HCT116 (cell line): ENCODE results near the gene IQGAP2. TPM values are rescaled to one million over a fixed set of nuclear protein-coding genes. Genes with fewer than 3 reads are reported as not detected.

ENCODE experiments used
- ATAC-seq: fragments of 200-7000 bp; cut with Tn5 transposase; 2 replicates; pipeline ENCODE4 v1.9.1; 2020; ENCODE audit warnings: mild to moderate bottlenecking, moderate library complexity
- BruUV-seq: library from RNA; stranded (reverse); fragments of 400-500 nt; replicated peaks from 2 replicates; lab custom pipeline; 2021; lab: Mats Ljungman, UMichigan
- CTCF ChIA-PET: fragments of 300-600 bp; sonication (Branson Sonifier 250); formaldehyde crosslinking; loops from one replicate; lab custom pipeline; 2021; ENCODE audit warnings: antibody characterized with exemption; lab: Charles Lee
- POLR2A ChIA-PET: fragments of 300-600, 350-600 bp; sonication (Branson Sonifier 250); formaldehyde crosslinking; loops from one replicate; lab custom pipeline; 2021; ENCODE audit warnings: antibody characterized with exemption; lab: Charles Lee
- RAD21 ChIA-PET, 2 experiments: fragments of 300-600 bp; sonication (Branson Sonifier 250); formaldehyde crosslinking; loops; one replicate each; lab custom pipeline; 2023; ENCODE audit warnings: low total read pairs in 2 of 2; ENCODE audit not compliant: uncharacterized antibody in 2 of 2, unreplicated experiment in 2 of 2, low non-redundant PET in 1 of 2; lab: Charles Lee
- DNase-seq: peaks from one replicate; pipeline ENCODE4 v3.0.0-alpha.2; 2010; ENCODE audit warnings: low read depth, low spot score
- H2AFZ ChIP-seq: fragments of 200-600 bp; shearing (Covaris generic), sonication (generic); 2 replicates; pipeline ENCODE4 v1.6.1; 2017; ENCODE audit warnings: low read depth, mixed run types, mixed read lengths, antibody characterized with exemption, low read length; ENCODE audit not compliant: poor library complexity, severe bottlenecking
- H3K27ac ChIP-seq: 2 replicates; pipeline ENCODE4 v1.5.1; 2012; ENCODE audit warnings: low read depth, low read length
- H3K27me3 ChIP-seq: fragments of 200-600 bp; sonication (generic); 2 replicates; pipeline ENCODE4 v1.6.1; 2016; ENCODE audit warnings: mixed run types, low read length, mixed read lengths; ENCODE audit not compliant: insufficient read depth
- H3K36me3 ChIP-seq, 2 experiments: fragments of 200-500 bp in 1 of 2; fragments of 200-600 bp in 1 of 2; sonication (Bioruptor generic) in 1 of 2; sonication (generic) in 1 of 2; 2 replicates each; pipeline versions ENCODE4 v1.5.1 to v1.6.1; 2014 to 2016; ENCODE audit warnings: low read length in 2 of 2, inconsistent platforms in 1 of 2, mixed read lengths in 1 of 2, mixed run types in 1 of 2; ENCODE audit not compliant: insufficient read depth in 2 of 2, control insufficient read depth in 1 of 2
- H3K4me1 ChIP-seq, 2 experiments: fragments of 200-600 bp in 1 of 2; sonication (generic) in 1 of 2; 2 replicates each; pipeline versions ENCODE4 v1.5.1 to v1.6.1; 2012 to 2017; ENCODE audit warnings: low read length in 2 of 2, inconsistent platforms in 1 of 2, mild to moderate bottlenecking in 1 of 2, mixed read lengths in 1 of 2, mixed run types in 1 of 2, moderate library complexity in 1 of 2; ENCODE audit not compliant: insufficient read depth in 2 of 2, control insufficient read depth in 1 of 2
- H3K4me2 ChIP-seq: fragments of 200-600 bp; sonication (generic); 2 replicates; pipeline ENCODE4 v1.6.1; 2017; ENCODE audit warnings: mixed run types, low read length, mixed read lengths
- H3K4me3 ChIP-seq, 2 experiments: fragments of 200-600 bp in 1 of 2; sonication (generic) in 1 of 2; replicated peaks in 1 of 2; 2 replicates each; pipeline ENCODE4 v1.5.1; 2011 to 2016; ENCODE audit warnings: low read length in 2 of 2, control low read depth in 1 of 2, low read depth in 1 of 2, mild to moderate bottlenecking in 1 of 2, mixed read lengths in 1 of 2, mixed run types in 1 of 2
- H3K79me2 ChIP-seq: fragments of 200-600 bp; sonication (generic); 2 replicates; pipeline ENCODE4 v1.6.1; 2017; ENCODE audit warnings: mild to moderate bottlenecking, mixed run types, low read length, moderate library complexity, mixed read lengths; ENCODE audit not compliant: insufficient read depth
- H3K9ac ChIP-seq: fragments of 200-600 bp; sonication (generic); 2 replicates; pipeline ENCODE4 v1.6.1; 2016; ENCODE audit warnings: low read length, mixed read lengths
- H3K9me2 ChIP-seq: fragments of 200-600 bp; sonication (generic), shearing (Covaris generic); 2 replicates; pipeline ENCODE4 v1.6.1; 2017; ENCODE audit warnings: mixed run types, mild to moderate bottlenecking, moderate library complexity; ENCODE audit not compliant: insufficient read depth
- H3K9me3 ChIP-seq, 2 experiments: fragments of 200-500 bp in 1 of 2; fragments of 200-600 bp in 1 of 2; sonication (Bioruptor generic) in 1 of 2; sonication (generic) in 1 of 2; 2 replicates each; pipeline ENCODE4 v1.6.1; 2014 to 2017; ENCODE audit warnings: low read length in 2 of 2, mixed read lengths in 2 of 2, inconsistent platforms in 1 of 2, low read depth in 1 of 2, mild to moderate bottlenecking in 1 of 2, mixed run types in 1 of 2, moderate library complexity in 1 of 2; ENCODE audit not compliant: control insufficient read depth in 1 of 2, insufficient read depth in 1 of 2
- H4K20me1 ChIP-seq: fragments of 200-600 bp; sonication (generic), shearing (Covaris generic); 2 replicates; pipeline ENCODE4 v1.6.1; 2017; ENCODE audit warnings: mixed run types, mild to moderate bottlenecking, moderate library complexity; ENCODE audit not compliant: insufficient read depth
- EGR1 ChIP-seq: IDR thresholded peaks from 2 replicates; pipeline ENCODE4 v1.6.1; 2012; ENCODE audit warnings: low read depth
- ELF1 ChIP-seq: IDR thresholded peaks from 2 replicates; pipeline ENCODE4 v1.6.1; 2012; ENCODE audit warnings: low read depth, borderline replicate concordance
- JUND ChIP-seq: IDR thresholded peaks from 2 replicates; pipeline ENCODE4 v1.6.1; 2012
- REST ChIP-seq: IDR thresholded peaks from 2 replicates; pipeline ENCODE4 v1.6.1; 2012; ENCODE audit warnings: low read depth
- SIN3A ChIP-seq: IDR thresholded peaks from 2 replicates; pipeline ENCODE4 v1.6.1; 2012; ENCODE audit warnings: low read depth
- SRF ChIP-seq: IDR thresholded peaks from 2 replicates; pipeline ENCODE4 v1.6.1; 2012; ENCODE audit warnings: low read depth
- TCF7L2 ChIP-seq: IDR thresholded peaks from 2 replicates; pipeline ENCODE4 v1.7.0; 2011; ENCODE audit warnings: borderline replicate concordance, inconsistent platforms; ENCODE audit not compliant: insufficient read depth, insufficient read length; ENCODE audit errors: extremely low read depth
- ZFX ChIP-seq: fragments of 450-650 bp; IDR thresholded peaks from 2 replicates; pipeline ENCODE4 v1.6.1; 2017
- ZNF274 ChIP-seq: fragments of 200-500 bp; sonication (Bioruptor generic); IDR thresholded peaks from 2 replicates; pipeline ENCODE4 v1.6.1; 2014; ENCODE audit warnings: mild to moderate bottlenecking, low read depth, low read length, inconsistent platforms
- intact Hi-C: fragments of 100-400 bp; cut with micrococcal nuclease; formaldehyde crosslinking; loops from 2 replicates; pipeline ENCODE4 v1.10.0; 2022
- total RNA-seq: library from RNA; stranded (reverse); gene quantifications from one replicate; pipeline ENCODE4 v1.2.1, GENCODE V29; 2021; ENCODE audit not compliant: unreplicated experiment

The IQGAP2 gene
- total RNA-seq, 1 experiment from 2014 or later, result 2.0 TPM

- Histone ChIP-seq H3K79me2 (peaks cover 8% of the 10 kb centered on the region), H3K36me3 (no peaks in the 10 kb centered on the region; a peak in 1 of 4 replicates), H3K4me2 (no peak overlapping the region), H4K20me1 (no peaks in the 10 kb centered on the region), H3K27me3 (no peaks in the 10 kb centered on the region), H3K4me3 (no peak overlapping the region), H3K4me1 (no peaks in the 10 kb centered on the region; a peak in 1 of 4 replicates), H3K9ac (no peak overlapping the region), H3K27ac (no peak overlapping the region), H2AFZ (no peak overlapping the region), H3K9me3 (no peaks in the 10 kb centered on the region), H3K9me2 (no peaks in the 10 kb centered on the region)
- no TSS peak for BruUV-seq
- DNase-seq (no peak), ATAC-seq (no peak)
- TF ChIP-seq TCF7L2 (no peak), SIN3A (no peak), ZNF274 (no peak), ZFX (no peak), EGR1 (no peak), SRF (no peak), ELF1 (no peak), JUND (no peak)
- ChIA-PET POLR2A (no interaction called here), RAD21 (no interaction called here), CTCF (no interaction called here)
- intact Hi-C loops, result no loop called here
These were observed 320.8 kb downstream of the IQGAP2 start for GRCh38 chr5:76723906-76724305.

GRCh38 chr5:76724871-76725270 is 321.8 kb downstream of the IQGAP2 start:
- Histone ChIP-seq H3K79me2 (peaks cover 8% of the 10 kb centered on the region), H3K9ac (no peak overlapping the region), H3K9me2 (no peaks in the 10 kb centered on the region), H4K20me1 (no peaks in the 10 kb centered on the region), H3K27me3 (no peaks in the 10 kb centered on the region), H2AFZ (no peak overlapping the region), H3K4me3 (no peak overlapping the region), H3K36me3 (no peaks in the 10 kb centered on the region; a peak in 1 of 4 replicates), H3K4me1 (no peaks in the 10 kb centered on the region; a peak in 1 of 4 replicates), H3K4me2 (no peak overlapping the region), H3K27ac (no peak overlapping the region), H3K9me3 (0 out of 4 replicates have a peak, but pooled peaks cover 0 to 5% of the 10 kb centered on the region in 2 experiments)
- ATAC-seq, result no peak
- no TSS peak for BruUV-seq
- intact Hi-C loops, result no loop called here
- no peak for DNase-seq
- ChIA-PET CTCF (no interaction called here), RAD21 (no interaction called here), POLR2A (no interaction called here)
- no peak for TF ChIP-seq REST
